GM12892 (cell line): ENCODE measurements around the gene COQ2.
A peak's percentile ranks its signal among the peaks of the same experiment; 100 is the strongest.
"Not testable (repeated sequence)": the region's sequence is repeated elsewhere in the genome, so short reads cannot be mapped to it uniquely, and the experiment has no call there.

Experiments used
- DNase-seq: peaks from one replicate; pipeline ENCODE4 v3.0.0; 2011; ENCODE audit not compliant: insufficient read length
- FAIRE-seq: peaks from 2 replicates; lab custom pipeline; 2011; peaks lifted over from hg19 to GRCh38; lab: Jason Lieb, UNC
- POLR2A ChIP-seq: IDR thresholded peaks from 2 replicates; pipeline ENCODE4 v1.6.1; 2011; ENCODE audit warnings: low read depth, low read length, control low read depth
- POLR2AphosphoS5 ChIP-seq: IDR thresholded peaks from 2 replicates; pipeline ENCODE4 v1.6.1; 2011; ENCODE audit warnings: low read depth, low read length, control low read depth
- TAF1 ChIP-seq: IDR thresholded peaks from 2 replicates; pipeline ENCODE4 v1.6.1; 2011; ENCODE audit warnings: low read depth, mild to moderate bottlenecking, control low read depth, low read length, borderline replicate concordance

The COQ2 gene

DNA sequence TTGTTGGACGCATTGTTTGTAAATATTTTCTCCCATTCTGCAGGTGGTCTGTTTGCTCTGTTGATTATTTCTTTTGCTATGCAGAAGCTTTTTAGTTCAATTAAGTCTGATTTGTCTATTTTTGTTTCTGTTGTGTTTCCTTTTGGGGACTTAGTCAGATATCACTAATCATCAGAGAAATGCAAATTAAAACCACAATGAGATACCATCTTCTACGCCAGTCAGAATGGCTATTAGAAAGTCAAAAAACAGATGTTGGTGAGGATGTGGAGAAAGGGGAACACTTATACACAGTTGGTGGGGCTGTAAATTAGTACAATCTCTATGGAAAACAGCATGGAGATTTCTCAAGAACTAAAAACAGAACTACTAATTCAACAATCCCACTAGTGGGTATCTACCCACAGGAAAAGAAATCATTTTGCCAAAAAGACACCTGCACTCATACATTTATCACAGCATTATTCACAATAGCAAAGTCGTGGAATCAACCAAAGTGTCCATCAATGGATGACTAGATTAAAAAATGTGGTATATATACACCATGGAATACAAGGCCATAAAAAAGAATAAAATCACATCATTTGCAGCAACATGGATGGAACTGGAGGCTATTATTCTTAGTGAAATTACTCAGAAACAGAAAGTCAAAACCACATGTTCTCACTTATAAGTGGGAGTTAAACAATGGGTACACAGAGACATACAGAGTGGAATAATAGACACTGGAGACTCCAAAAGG is 8.1 kb downstream of the COQ2 start:
- FAIRE-seq (peak; percentile 70), DNase-seq (no peak)
- TF ChIP-seq POLR2A = no peak
- TF ChIP-seq TAF1 = no peak
- no peak for TF ChIP-seq POLR2AphosphoS5

DNA sequence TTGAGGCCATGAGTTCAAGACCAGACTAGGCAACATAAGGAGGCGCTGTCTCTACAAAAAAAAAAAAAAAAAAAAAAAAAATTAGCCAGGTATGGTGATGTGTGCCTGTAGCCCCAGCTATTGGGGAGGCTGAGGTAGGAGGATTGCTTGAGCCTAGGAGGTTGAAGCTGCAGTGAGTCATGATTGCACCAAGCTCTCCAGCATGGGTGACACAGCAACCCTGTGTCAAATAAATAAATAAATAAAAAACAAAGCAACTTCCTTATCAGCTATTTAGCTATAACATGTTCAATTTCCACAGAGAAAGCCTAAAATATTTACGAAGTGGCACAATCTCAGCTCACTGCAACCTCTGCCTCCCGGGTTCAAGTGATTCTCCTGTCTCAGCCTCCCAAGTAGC is 10.7 kb downstream of the COQ2 start:
- FAIRE-seq = peak; percentile 67
- DNase-seq = not testable (repeated sequence)

DNA sequence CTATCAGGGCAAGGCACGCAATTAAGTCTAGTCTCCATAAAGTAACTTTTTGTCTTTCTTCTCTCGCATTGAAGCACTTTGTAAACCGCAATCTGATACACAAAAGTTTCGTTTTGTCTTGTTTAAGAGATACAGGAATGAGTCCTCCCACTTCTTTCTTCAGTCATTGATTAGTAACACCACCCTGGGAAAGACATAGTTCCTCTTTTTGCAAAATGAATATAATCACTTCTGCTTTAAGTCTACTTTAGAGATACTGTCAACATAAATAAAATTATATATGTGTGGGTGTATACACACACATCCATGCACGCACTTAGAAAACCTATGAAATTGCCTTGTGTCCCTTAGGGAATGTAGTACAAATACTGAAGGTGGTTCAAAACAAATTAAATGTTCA is 11.7 kb downstream of the COQ2 start:
- DNase-seq = no peak
- TF ChIP-seq TAF1 = no peak
- no peak for TF ChIP-seq POLR2AphosphoS5
- no peak for TF ChIP-seq POLR2A
- peak; percentile 97 for FAIRE-seq

DNA sequence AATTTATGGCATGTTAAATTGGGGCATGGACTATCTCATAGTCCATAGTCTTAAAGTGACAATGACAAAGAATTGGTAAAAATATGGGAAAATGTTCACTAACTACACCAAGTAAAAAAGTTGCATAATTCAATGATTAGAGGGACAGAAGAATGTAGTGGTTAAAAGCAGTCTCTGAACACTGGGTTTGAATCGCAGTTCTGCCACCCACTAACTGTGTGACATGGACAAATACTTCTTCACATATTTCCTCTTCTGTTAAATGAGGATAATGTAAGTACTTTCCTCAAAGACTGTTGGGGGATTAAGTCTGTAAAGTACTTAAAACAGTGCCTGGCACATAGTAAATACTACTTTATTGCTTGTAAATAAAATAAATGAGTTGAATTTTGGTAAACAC is 15.3 kb downstream of the COQ2 start:
- TF ChIP-seq TAF1 (no peak), POLR2A (no peak), POLR2AphosphoS5 (no peak)
- no peak for DNase-seq
- no peak for FAIRE-seq

DNA sequence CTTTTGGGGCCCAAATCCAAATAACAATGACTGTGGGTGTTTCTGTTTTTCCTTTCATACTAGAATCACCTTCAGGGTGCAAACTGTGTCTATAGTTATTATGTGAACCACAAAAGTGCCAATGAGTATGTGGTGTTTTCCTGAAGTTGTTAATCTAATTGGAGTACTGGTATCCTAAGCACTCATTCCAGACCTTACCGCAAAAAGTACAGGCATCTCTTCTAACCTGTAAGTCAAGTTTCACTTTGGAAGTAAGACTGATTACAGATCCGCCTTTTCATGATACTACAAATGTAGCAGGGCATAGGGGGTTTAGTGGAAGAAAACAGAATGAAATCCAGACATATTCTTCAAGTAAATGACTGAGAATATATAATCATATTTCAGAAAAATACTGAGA is 16.1 kb downstream of the COQ2 start:
- DNase-seq = no peak
- FAIRE-seq = no peak
- TF ChIP-seq TAF1 (no peak), POLR2A (no peak), POLR2AphosphoS5 (no peak)

DNA sequence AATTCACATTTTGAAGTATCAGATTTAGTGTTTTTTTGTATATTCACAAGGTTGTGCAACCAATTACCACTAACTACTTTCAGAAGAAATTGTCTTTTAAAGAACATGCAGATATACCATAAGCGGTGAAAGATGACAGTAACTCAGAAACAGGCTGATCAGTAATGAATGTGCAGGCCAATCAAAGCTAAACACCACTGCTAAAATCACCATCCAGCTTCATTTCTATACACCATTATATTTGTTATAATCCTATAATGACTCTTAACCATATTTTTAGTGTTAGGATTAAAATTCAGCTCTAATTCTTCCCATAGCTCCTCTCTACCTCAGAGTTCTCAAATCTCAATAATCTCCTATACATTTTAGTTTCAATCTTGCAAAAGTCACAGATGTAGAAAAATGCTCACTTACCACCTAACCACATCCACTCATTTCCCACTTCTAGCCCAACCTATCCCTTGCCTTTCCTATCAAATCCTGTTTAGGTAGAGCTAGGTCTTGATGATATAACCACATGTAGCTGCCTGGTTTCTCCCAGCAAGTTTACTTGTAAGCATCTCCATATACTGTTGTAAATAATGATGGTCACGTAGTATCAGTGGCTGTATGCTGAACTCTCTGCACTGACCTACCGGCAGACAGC is 16.6 kb downstream of the COQ2 start:
- FAIRE-seq = no peak

DNA sequence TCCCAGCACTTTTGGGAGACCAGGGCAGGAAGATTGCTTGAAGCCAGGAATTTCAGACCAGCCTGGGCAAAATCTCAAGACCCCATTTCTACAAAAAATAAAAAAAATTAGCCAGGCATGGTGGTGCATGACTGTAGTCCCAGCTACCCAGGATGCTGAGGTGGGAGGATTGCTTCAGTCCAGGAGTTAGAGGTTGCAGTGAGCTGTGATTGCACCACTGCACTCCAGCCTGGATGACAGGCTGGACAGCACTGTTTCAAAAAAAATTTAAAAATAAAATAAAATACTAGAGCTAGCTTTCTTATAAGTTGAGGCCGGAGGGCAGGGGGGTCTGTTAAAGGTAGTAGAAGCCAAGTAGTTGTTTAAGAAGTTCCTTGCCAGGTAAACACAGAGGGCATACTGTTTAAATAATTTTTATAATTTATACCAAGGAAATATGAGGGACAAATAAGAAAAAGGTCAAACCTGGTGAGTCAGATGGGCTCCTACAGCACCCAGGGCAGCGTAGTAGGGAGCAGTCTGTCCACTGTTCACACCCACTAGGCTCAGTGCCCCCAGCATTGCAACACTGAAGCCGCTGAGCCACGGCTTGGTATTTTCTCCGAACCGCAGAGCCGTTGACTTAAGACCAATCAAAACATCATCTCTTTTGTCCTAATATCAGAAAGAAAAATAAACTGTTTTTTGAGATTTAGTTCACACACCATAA is 17.3 kb downstream of the COQ2 start:
- FAIRE-seq = no peak
- TF ChIP-seq POLR2A (no peak), TAF1 (no peak), POLR2AphosphoS5 (no peak)
- no peak for DNase-seq

More for the DNA sequence above, 16.6 kb downstream of the COQ2 start:
- TF ChIP-seq TAF1 = no peak
- no peak for TF ChIP-seq POLR2A
- no peak for DNase-seq

DNA sequence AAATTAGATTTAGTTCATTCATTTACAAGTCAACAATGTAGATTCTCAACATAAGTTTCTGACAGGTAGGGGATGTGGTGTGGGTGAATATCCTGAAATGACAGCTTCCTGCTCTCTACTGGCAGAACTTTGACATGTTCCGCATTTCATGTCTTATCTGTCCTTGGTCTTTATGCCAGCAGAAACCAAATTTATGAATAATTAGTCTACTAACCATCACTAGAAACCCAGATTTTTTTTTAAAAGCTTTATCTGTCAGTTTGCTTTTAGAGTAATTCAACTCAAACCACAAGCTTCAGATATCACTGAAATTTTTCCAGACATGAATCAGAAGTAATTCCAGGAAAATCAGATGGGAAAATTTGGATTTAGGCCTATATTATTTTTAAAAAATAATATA is 17.9 kb downstream of the COQ2 start:
- DNase-seq = no peak
- TF ChIP-seq TAF1 = no peak
- TF ChIP-seq POLR2AphosphoS5 = no peak
- no peak for TF ChIP-seq POLR2A
- FAIRE-seq = no peak

DNA sequence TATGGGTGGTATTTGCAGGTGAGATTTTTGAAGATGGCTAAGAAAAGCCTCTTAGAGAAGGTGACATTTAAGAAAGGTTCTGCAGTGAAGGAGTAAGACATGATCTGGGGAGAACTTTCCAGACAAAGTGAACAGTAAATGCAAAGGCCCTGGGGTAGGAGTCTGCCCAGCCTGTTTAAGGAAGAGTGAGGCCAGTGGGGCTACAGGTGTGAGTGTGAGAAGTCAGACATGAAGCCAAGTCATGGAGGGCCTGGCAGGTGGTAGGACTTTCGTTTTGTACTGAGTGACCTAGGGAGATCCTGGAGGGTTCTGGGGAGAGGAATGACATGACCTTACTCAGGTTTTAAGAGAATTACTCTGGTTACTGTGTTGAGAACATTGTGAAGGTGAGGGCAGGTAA is 21.5 kb downstream of the COQ2 start:
- DNase-seq (no peak), FAIRE-seq (no peak)

DNA sequence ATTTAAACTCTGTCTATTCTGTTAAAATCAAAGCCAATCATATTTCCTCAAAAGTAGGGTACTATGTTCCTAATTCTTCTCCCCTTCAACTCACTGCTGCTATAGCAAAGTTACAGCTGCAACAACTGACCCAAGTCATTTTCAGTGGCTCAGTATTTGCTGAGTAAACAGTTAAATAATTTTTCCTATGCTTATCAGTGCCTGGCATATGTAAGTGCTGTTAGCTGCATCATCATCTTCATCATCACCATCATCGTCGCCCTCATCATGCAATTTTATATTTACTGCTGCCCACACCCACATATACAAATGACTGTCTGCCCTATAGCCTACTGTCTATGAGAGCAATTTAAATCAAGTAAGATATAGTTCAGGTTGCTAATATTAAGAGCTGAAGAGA is 21.9 kb downstream of the COQ2 start:
- TF ChIP-seq TAF1 = no peak
- TF ChIP-seq POLR2A = no peak
- TF ChIP-seq POLR2AphosphoS5 = no peak
- DNase-seq (no peak), FAIRE-seq (no peak)

More for the DNA sequence above, 21.5 kb downstream of the COQ2 start:
- no peak for TF ChIP-seq TAF1
- no peak for TF ChIP-seq POLR2A
- no peak for TF ChIP-seq POLR2AphosphoS5

DNA sequence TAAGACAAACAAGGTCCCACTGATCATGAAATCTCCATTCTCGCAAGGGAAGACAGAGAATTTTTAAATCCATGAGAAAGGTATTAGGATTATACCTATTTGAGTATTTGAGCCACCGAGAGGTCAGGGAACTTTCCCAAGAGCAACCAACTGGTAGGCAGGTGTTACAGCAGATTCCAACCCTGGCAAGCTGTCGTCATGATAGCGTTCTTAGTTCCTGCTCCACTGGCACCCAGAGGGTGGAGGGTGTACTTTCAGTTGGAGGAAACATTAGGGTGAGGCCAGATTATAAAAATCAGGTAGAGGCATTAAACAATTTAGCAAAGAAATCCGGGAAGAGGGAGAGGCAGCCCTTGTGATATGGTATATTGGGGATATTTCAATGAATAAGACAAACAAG is 23.3 kb downstream of the COQ2 start:
- FAIRE-seq = no peak
- TF ChIP-seq TAF1 (no peak), POLR2AphosphoS5 (no peak), POLR2A (no peak)
- DNase-seq = no peak

DNA sequence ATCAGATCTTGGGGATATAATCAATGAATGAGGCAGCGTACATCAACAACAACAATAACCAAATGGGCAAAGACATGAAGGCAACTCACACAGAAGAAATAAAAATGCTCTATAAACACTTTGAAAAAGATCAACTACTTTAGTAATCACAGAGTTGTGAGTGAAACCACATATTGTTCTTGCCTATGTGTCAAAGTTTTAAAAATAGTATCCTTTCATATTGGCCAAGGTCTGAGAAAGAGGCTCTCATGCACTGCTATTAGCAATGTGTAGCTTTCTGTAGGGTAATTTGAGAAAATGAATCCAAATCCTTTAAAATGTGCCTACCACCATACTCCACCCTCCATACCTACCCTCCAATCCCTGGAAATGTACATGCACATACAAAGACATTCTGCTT is 25.0 kb downstream of the COQ2 start:
- DNase-seq (no peak), FAIRE-seq (peak; percentile 48)

More for the DNA sequence above, 25.0 kb downstream of the COQ2 start:
- TF ChIP-seq POLR2A (no peak), TAF1 (no peak), POLR2AphosphoS5 (no peak)
